ENCODE measurements around the gene ABCG1. TPM values are rescaled to one million over a fixed set of nuclear protein-coding genes. Genes with fewer than 3 reads are reported as not detected.

Gene ABCG1
- total RNA-seq, 1 donor from 2014 or later: 1.6 TPM

DNA sequence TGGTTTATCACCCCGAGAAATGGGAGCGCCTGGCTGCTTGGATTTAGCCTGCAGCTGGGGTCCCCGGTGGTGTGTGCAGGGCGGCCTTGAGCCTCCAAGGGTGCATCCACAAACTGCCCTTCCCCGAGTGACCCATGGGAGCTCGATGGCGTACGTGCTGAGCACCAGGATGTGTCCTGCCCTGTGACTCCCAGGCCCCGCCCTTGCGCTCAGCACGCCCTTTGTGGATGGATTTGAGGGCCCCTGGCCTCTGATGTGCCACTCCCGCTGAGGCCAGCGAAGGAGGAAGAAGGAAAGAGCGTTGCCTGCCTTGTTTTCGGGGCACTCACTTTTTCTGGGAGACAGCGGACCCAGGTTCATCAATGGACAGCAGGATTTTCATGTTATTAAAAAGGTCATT lies 98.0 kb downstream of the ABCG1 start:
- Mint-ChIP-seq H3K4me3 (ENCODE audit: unreplicated experiment) (no peak overlapping the region), H3K27ac (ENCODE audit: unreplicated experiment) (no peak overlapping the region)

GRCh38 chr21:42317341-42317741 lies 98.4 kb downstream of the ABCG1 start:
- no peak for TF ChIP-seq CTCF (IDR thresholded peaks at IDR 0.05)
- no peaks in the 10 kb centered on the region for H3K9me3 Mint-ChIP-seq (ENCODE audit: low read depth)
- no peaks in the 10 kb centered on the region for H3K36me3 Mint-ChIP-seq (ENCODE audit: low read depth)
- peaks cover 14% of the 10 kb centered on the region for H3K4me1 Mint-ChIP-seq (ENCODE audit: low read depth)
- no peak for DNase-seq (ENCODE audit: low spot score)
- H3K27me3 Mint-ChIP-seq (ENCODE audit: low read depth): no peaks in the 10 kb centered on the region
- no peak overlapping the region for H3K4me3 Mint-ChIP-seq (ENCODE audit: unreplicated experiment)
- H3K27ac Mint-ChIP-seq (ENCODE audit: unreplicated experiment): no peak overlapping the region

More for the DNA sequence above, 98.0 kb downstream of the ABCG1 start:
- H3K27me3 Mint-ChIP-seq (ENCODE audit: low read depth): no peaks in the 10 kb centered on the region
- H3K9me3 Mint-ChIP-seq (ENCODE audit: low read depth): no peaks in the 10 kb centered on the region
- peaks cover 14% of the 10 kb centered on the region for H3K4me1 Mint-ChIP-seq (ENCODE audit: low read depth)
- no peak for DNase-seq (ENCODE audit: low spot score)
- TF ChIP-seq CTCF (IDR thresholded peaks at IDR 0.05): no peak
- no peaks in the 10 kb centered on the region for H3K36me3 Mint-ChIP-seq (ENCODE audit: low read depth)

DNA sequence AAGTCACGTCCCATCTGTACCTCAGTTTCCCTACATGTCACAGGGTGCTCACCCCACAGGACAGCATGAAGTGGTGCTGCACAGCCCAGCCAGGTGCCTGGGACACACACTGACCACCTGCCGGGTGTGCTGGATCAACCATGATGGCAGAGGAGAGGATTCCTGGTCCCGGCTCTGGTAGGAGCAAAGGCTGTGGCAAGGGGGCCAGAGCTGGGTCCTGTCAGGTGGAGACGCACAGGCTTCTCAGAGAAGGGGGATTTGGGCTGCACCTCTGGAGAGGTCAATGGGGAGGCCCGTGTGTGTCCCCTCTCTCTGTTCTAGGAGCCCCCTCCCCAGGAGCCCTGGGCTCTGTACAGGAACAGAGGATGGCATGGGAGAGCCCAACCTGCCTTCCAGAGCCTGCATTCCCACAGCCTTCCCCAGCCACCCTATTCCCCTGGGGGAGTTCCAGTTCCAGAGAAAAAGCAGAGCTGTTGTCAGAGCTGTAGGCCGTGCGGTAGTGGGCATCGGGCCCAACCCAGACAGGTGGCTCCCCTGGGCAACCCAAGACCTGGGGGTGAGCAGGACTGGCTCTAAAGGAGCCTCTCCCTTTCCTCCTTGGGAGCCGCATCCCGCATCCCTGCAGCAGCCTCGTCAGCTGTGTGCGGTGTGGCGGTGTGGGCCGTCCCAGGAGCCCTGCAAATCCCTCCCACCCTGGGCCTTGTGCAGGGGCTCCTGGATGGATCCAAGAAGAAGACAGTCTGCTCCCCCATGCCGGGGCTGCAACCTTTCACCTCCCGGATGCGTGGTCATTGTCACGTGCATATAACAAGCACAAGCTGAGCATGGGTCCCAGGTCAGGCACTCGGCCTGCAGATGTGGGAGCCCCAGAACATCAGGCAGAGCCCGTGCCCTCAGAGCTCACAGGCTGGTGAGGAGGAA lies 99.1 kb downstream of the ABCG1 start:
- Mint-ChIP-seq H3K9me3 (ENCODE audit: low read depth) (no peaks in the 10 kb centered on the region), H3K4me3 (ENCODE audit: unreplicated experiment) (no peak overlapping the region), H3K27me3 (ENCODE audit: low read depth) (peaks cover 4% of the 10 kb centered on the region), H3K27ac (ENCODE audit: unreplicated experiment) (no peak overlapping the region), H3K4me1 (ENCODE audit: low read depth) (peaks cover 14% of the 10 kb centered on the region), H3K36me3 (ENCODE audit: low read depth) (no peaks in the 10 kb centered on the region)
- no peak for TF ChIP-seq CTCF (IDR thresholded peaks at IDR 0.05)
- DNase-seq (ENCODE audit: low spot score): no peak

DNA sequence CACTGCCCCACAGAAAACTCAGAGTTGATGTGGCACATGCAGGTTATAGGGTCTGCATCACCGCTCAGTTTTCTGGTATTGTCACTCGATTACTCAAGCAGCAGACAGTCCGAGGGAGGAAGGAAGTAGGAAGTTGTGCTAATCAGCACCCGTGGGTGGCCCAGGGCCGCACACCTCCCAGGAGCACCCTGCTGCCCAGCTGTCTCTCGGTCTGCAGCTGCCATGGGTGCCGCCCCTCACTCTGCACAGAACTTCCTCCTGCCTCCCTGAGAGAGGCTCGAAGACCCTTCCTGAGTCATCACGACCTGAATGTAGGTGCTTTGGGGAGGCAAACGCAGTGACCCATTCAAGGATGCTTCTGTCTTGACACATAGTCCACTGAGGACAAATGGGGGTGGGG lies 100.4 kb downstream of the ABCG1 start:
- Mint-ChIP-seq H3K9me3 (ENCODE audit: low read depth) (no peaks in the 10 kb centered on the region), H3K27me3 (ENCODE audit: low read depth) (peaks cover 13% of the 10 kb centered on the region), H3K4me1 (ENCODE audit: low read depth) (peaks cover 14% of the 10 kb centered on the region), H3K36me3 (ENCODE audit: low read depth) (no peaks in the 10 kb centered on the region), H3K27ac (ENCODE audit: unreplicated experiment) (no peak overlapping the region), H3K4me3 (ENCODE audit: unreplicated experiment) (no peak overlapping the region)
- no peak for DNase-seq (ENCODE audit: low spot score)
- no peak for TF ChIP-seq CTCF (IDR thresholded peaks at IDR 0.05)

DNA sequence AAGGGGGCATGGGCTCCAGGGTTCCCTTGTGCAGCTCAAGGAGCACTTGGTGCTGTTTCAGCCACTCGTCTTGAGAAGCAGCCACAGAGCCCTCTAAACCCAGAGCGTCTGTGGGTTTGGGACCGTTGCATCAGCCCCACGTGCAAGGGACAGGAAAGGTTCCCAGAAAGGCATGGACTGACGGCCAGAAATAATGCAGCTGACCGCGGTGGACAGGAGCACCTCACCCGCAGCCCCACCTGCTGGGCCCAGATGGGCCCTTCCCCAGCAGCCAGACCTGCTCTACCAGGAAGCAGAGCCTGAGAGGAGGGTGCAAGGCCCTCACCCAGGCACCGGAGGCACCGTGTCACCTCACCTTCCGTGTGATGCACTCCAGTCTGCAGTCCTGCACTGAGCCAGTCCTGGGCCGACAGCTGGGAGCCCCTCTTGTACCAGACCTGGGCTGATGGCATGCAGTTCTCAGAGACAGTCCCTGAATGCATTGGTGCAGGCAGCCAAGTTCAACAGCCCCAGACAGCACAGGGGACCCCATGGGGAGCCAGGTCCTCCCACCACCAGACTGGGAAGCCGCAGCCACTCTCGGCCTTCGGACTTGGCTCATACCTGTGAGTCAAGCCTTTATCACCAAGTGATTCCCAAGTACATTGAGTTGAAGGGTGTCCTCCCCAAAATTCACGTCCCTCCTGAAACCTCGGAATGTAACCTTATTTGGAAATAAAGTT lies 101.1 kb downstream of the ABCG1 start:
- H3K9me3 Mint-ChIP-seq (ENCODE audit: low read depth): no peaks in the 10 kb centered on the region
- no peak overlapping the region for H3K4me3 Mint-ChIP-seq (ENCODE audit: unreplicated experiment)
- peaks cover 16% of the 10 kb centered on the region for H3K27me3 Mint-ChIP-seq (ENCODE audit: low read depth)
- no peak for TF ChIP-seq CTCF (IDR thresholded peaks at IDR 0.05)
- no peaks in the 10 kb centered on the region for H3K36me3 Mint-ChIP-seq (ENCODE audit: low read depth)
- peaks cover 12% of the 10 kb centered on the region for H3K4me1 Mint-ChIP-seq (ENCODE audit: low read depth)
- no peak overlapping the region for H3K27ac Mint-ChIP-seq (ENCODE audit: unreplicated experiment)
- DNase-seq (ENCODE audit: low spot score): no peak

Measured in chondrocyte (in vitro differentiated cells).